Measurements from ENCODE around the gene MGMT.

MGMT gene

DNA sequence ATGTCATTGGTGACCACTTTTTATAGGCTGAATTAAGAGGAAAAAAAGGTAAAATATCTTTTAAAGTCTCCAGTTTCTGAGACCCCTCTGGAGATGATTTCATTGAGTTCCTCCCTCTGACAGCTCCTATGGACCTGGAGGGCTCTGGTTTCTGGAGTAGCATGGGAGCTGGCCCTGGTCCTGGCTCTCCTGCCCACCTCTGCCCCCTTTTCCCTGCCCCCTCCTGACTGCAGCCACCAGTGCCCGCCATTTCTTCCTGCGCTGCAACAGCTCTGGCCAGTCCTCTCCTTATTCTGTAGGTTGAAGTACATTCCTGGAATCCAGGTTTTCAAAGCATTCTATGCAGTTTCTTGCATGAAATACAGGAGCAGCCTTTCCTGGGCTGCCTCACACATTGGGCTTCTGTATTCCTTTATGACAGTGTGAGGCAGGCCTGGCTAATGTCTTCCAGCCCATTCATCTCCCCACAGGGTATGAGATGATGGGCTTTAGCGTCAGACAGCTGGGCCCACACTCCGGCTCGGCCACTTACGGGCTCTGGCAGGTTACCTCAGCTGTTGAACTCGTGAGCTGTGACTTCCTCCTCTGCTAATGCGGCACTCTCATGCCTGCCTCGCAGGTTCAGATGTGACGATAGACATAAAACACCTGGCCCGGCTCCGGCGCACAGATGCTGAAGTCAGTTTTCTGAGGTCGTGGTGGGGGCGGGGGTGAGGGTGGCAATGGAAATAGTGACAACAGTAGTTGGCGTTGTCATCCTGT, 101.7 kb downstream of the MGMT start:
- DNase-seq = peak; percentile 10
- TF ChIP-seq CTCF (IDR thresholded peaks at IDR 0.05; ENCODE audit: borderline replicate concordance, extremely low read depth, low read length, poor library complexity, severe bottlenecking) (no peak), EZH2 (IDR thresholded peaks at IDR 0.05; ENCODE audit: borderline replicate concordance, low read depth, low read length, severe bottlenecking) (no peak)
- no peak for ATAC-seq (ENCODE audit: insufficient read depth, low read depth)
- H3K9me3 ChIP-seq (ENCODE audit: insufficient read depth, low read length, severe bottlenecking) = no peaks in the 10 kb centered on the region
- H3K27ac ChIP-seq (ENCODE audit: low read length) = no peak overlapping the region
- no peaks in the 10 kb centered on the region for H3K4me1 ChIP-seq (ENCODE audit: insufficient read depth, low read length)
- H3K4me2 ChIP-seq (ENCODE audit: insufficient read depth, low read length) = no peak overlapping the region
- H2AFZ ChIP-seq (ENCODE audit: low read depth, low read length) = no peak overlapping the region
- H3K27me3 ChIP-seq (ENCODE audit: insufficient read depth, low read length, poor library complexity) = no peaks in the 10 kb centered on the region
- H4K20me1 ChIP-seq (ENCODE audit: insufficient read depth, low read length) = peaks cover 6% of the 10 kb centered on the region; the same call in 1 of the 2 replicates
- H3K36me3 ChIP-seq (ENCODE audit: insufficient read depth, low read length) = peaks cover 8% of the 10 kb centered on the region
- no peak overlapping the region for H3K4me3 ChIP-seq (ENCODE audit: low read depth in 1 of 2, low read length in 2 of 2)
- no peaks in the 10 kb centered on the region for H3K79me2 ChIP-seq (ENCODE audit: insufficient read depth, low read length)
- H3K9ac ChIP-seq (ENCODE audit: low read depth, low read length) = no peak overlapping the region

DNA sequence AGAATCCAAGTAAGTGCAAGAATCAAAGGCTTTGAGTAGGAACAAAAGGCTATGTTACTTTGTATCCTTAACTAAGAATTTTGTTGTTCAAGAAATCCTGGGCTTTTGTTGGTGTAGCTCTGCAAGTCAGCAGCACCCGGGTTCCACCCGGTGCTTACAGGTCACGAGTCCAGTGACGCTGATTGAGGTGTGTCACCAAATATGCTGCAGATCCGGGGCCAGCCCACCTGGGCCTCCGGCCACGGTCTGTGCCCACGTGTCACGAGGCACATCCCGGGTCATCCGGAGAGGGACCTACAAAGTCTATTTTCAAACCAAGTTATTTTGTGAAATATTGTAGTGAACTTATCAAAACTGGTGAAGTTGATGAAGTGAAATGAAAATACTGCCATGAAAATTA, 103.1 kb downstream of the MGMT start:
- Histone ChIP-seq H3K4me3 (ENCODE audit: low read depth in 1 of 2, low read length in 2 of 2) (no peak overlapping the region), H3K36me3 (ENCODE audit: insufficient read depth, low read length) (peaks cover 8% of the 10 kb centered on the region), H4K20me1 (ENCODE audit: insufficient read depth, low read length) (peaks cover 6% of the 10 kb centered on the region; the same call in 1 of the 2 replicates), H3K9me3 (ENCODE audit: insufficient read depth, low read length, severe bottlenecking) (peaks cover 4% of the 10 kb centered on the region), H3K9ac (ENCODE audit: low read depth, low read length) (no peak overlapping the region), H3K27ac (ENCODE audit: low read length) (no peak overlapping the region), H2AFZ (ENCODE audit: low read depth, low read length) (no peak overlapping the region), H3K79me2 (ENCODE audit: insufficient read depth, low read length) (no peaks in the 10 kb centered on the region), H3K4me2 (ENCODE audit: insufficient read depth, low read length) (no peak overlapping the region), H3K4me1 (ENCODE audit: insufficient read depth, low read length) (no peaks in the 10 kb centered on the region), H3K27me3 (ENCODE audit: insufficient read depth, low read length, poor library complexity) (no peaks in the 10 kb centered on the region)
- ATAC-seq (ENCODE audit: insufficient read depth, low read depth) = no peak
- no peak for TF ChIP-seq CTCF (IDR thresholded peaks at IDR 0.05; ENCODE audit: borderline replicate concordance, extremely low read depth, low read length, poor library complexity, severe bottlenecking)
- no peak for TF ChIP-seq EZH2 (IDR thresholded peaks at IDR 0.05; ENCODE audit: borderline replicate concordance, low read depth, low read length, severe bottlenecking)
- no peak for DNase-seq

DNA sequence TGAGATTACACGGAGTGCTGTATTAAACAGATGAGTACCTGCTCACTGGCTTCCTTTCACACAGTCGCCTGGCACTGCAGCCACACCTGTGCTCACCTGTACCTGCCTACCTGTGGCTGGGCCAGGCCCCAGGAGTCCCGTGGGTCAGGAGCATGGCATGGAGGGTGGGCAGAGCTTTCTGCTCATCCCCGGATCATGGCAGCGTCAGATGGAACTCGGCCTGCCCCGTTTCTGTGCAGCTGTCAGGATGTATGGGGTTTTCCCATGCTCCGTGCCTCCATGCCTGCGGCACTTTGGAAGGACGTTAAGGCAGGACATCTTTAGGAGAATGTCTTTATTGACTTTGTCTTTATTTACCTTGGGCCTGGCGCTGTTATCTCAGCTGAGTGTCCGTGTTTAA, 112.2 kb downstream of the MGMT start:
- Histone ChIP-seq H3K4me3 (ENCODE audit: low read depth in 1 of 2, low read length in 2 of 2) (no peak overlapping the region), H3K79me2 (ENCODE audit: insufficient read depth, low read length) (no peaks in the 10 kb centered on the region), H3K9me3 (ENCODE audit: insufficient read depth, low read length, severe bottlenecking) (peaks cover 4% of the 10 kb centered on the region), H3K9ac (ENCODE audit: low read depth, low read length) (no peak overlapping the region), H3K36me3 (ENCODE audit: insufficient read depth, low read length) (no peaks in the 10 kb centered on the region), H3K27ac (ENCODE audit: low read length) (no peak overlapping the region), H3K4me2 (ENCODE audit: insufficient read depth, low read length) (no peak overlapping the region), H4K20me1 (ENCODE audit: insufficient read depth, low read length) (0 out of 2 replicates have a peak, but pooled peaks cover 3% of the 10 kb centered on the region), H2AFZ (ENCODE audit: low read depth, low read length) (no peak overlapping the region), H3K27me3 (ENCODE audit: insufficient read depth, low read length, poor library complexity) (no peaks in the 10 kb centered on the region), H3K4me1 (ENCODE audit: insufficient read depth, low read length) (no peaks in the 10 kb centered on the region)
- TF ChIP-seq CTCF (IDR thresholded peaks at IDR 0.05; ENCODE audit: borderline replicate concordance, extremely low read depth, low read length, poor library complexity, severe bottlenecking) (no peak), EZH2 (IDR thresholded peaks at IDR 0.05; ENCODE audit: borderline replicate concordance, low read depth, low read length, severe bottlenecking) (no peak)
- ATAC-seq (ENCODE audit: insufficient read depth, low read depth) (no peak), DNase-seq (no peak)
